ENCODE data around the gene OLR1.

- TF ChIP-seq CTCF (IDR thresholded peaks at IDR 0.05; ENCODE audit: low read length) (no peak), EZH2phosphoT487 (IDR thresholded peaks at IDR 0.05; ENCODE audit: low read length) (no peak), EZH2 (optimal IDR thresholded peaks at IDR 0.05; ENCODE audit: low read depth, low read length) (no peak)
These were observed 28.8 kb downstream of the OLR1 start for GRCh38 chr12:10142976-10143589.
